Stimulated activated CD4-positive, alpha-beta T cell treated with anti-CD3 and anti-CD28 coated beads, Interleukin-12 subunit alpha, Interleukin-12 subunit beta, amount 100 ng/mL, for 4 hours (primary cell): Measurements from ENCODE around the gene ZNF423.

Experiments used
- DNase-seq: peaks from one replicate; pipeline ENCODE4 v3.0.0-alpha.2; 2020

Gene ZNF423

GRCh38 chr16:49780433-49780832, 75.5 kb downstream of the ZNF423 start:
- no peak for DNase-seq

- DNase-seq, result no peak
Measured at GRCh38 chr16:49779979-49780378, 75.9 kb downstream of the ZNF423 start.

- DNase-seq, result no peak
Measured at GRCh38 chr16:49778202-49778930, 77.5 kb downstream of the ZNF423 start.

- no peak for DNase-seq
Measured at GRCh38 chr16:49776734-49777133, 79.2 kb downstream of the ZNF423 start.

- no peak for DNase-seq
Measured at GRCh38 chr16:49776085-49776595, 79.8 kb downstream of the ZNF423 start.

GRCh38 chr16:49775581-49775980, 80.3 kb downstream of the ZNF423 start:
- DNase-seq, result no peak

GRCh38 chr16:49775018-49775417, 80.9 kb downstream of the ZNF423 start:
- no peak for DNase-seq

- DNase-seq, result no peak
Measured at GRCh38 chr16:49773534-49774475, 82.1 kb downstream of the ZNF423 start.

GRCh38 chr16:49767998-49768397, 87.9 kb downstream of the ZNF423 start:
- DNase-seq, result no peak

GRCh38 chr16:49767414-49767813, 88.5 kb downstream of the ZNF423 start:
- no peak for DNase-seq

GRCh38 chr16:49766225-49766624, 89.7 kb downstream of the ZNF423 start:
- DNase-seq, result no peak

GRCh38 chr16:49763826-49764225, 92.1 kb downstream of the ZNF423 start:
- no peak for DNase-seq

- DNase-seq, result no peak
Measured at GRCh38 chr16:49760815-49761214, 95.1 kb downstream of the ZNF423 start.

- DNase-seq, result no peak
Measured at GRCh38 chr16:49757559-49758069, 98.3 kb downstream of the ZNF423 start.

GRCh38 chr16:49756775-49757558, 98.9 kb downstream of the ZNF423 start:
- DNase-seq, result no peak

GRCh38 chr16:49755716-49756505, 100.0 kb downstream of the ZNF423 start:
- no peak for DNase-seq

GRCh38 chr16:49755313-49755620, 100.6 kb downstream of the ZNF423 start:
- DNase-seq, result no peak

- DNase-seq, result no peak
Measured at GRCh38 chr16:49754495-49755312, 101.2 kb downstream of the ZNF423 start.

GRCh38 chr16:49750341-49751000, 105.4 kb downstream of the ZNF423 start:
- DNase-seq, result no peak

- DNase-seq, result no peak
Measured at GRCh38 chr16:49749816-49750215, 106.1 kb downstream of the ZNF423 start.

GRCh38 chr16:49748322-49748721, 107.6 kb downstream of the ZNF423 start:
- DNase-seq, result no peak
